HCEC 1CT (cell line): ENCODE measurements around the gene PANK1.

Source experiments
- DNase-seq: peaks from one replicate; pipeline ENCODE4 v3.0.0-alpha.2; 2017

PANK1 gene

GRCh38 chr10:89644967-89645741, at the start of gene PANK1:
TSS of gene PANK1 (minus strand) at chr10:89645242. CDS start at chr10:89644891, 351 bp downstream.
- DNase-seq: peak; percentile 79

GRCh38 chr10:89693176-89693575, 48.1 kb upstream of the PANK1 start:
- DNase-seq: no peak

GRCh38 chr10:89692416-89692815, 47.4 kb upstream of the PANK1 start:
- no peak for DNase-seq

DNA sequence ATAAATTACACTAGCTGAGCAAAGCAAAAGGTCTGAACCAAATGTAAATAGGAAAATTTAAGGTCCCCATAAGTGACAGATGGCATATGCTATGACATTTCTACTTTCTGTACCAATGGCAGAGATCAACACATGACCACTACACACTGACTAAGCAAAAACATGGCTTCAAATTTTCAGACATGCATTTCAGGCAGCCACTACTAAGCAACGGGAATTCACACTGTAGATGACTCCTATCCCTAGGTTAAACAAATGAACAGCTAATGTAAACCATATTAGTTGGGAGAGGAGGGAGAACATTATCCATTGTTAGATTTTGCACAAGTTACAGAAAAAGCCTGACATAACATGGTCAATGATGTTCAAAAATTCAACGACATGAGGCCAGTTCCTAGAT, 45.0 kb upstream of the PANK1 start:
- DNase-seq: no peak

GRCh38 chr10:89685936-89686335, 40.9 kb upstream of the PANK1 start:
- DNase-seq: no peak

DNA sequence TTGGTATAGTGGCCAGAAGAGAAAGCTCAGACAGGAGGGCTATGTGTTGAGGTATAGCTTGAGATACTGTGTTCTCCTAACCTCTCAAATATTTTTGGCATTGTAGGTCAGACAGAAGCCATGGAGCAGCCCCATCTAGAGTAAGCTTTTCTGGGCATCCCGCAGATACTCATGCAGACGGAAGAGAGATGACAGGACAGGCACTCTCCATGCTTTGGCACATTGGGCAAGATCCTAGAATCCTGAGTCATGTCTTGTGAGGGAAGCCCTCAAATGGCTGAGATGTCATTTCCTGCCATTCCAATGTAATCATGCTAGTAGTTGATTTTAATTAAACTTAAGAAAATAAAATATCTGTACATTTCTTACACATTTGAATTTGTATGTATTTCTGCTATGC, 39.6 kb upstream of the PANK1 start:
- peak; percentile 65 for DNase-seq

GRCh38 chr10:89683883-89684282, 38.8 kb upstream of the PANK1 start:
- no peak for DNase-seq

- DNase-seq: no peak
These were observed 34.9 kb upstream of the PANK1 start for GRCh38 chr10:89679986-89680385.

DNA sequence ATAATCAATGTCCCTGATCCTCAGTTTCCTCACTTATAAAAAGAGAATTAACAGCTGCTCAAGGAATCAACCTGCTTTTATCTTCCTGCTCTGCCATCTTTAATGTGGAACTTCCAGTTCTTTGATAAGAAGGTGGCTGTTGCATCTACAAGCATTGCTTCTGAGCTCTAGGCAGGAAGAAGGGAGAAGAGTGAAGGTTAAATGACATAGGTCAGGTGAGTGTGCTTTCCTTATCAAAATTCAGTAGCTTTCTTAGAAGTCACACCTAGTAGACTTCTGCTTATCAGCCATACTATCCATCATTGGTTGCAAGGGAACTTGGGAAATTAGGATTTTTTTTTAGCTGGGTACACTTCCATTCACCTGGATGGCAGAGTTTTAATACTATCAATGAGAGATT, 32.3 kb upstream of the PANK1 start:
- no peak for DNase-seq

DNA sequence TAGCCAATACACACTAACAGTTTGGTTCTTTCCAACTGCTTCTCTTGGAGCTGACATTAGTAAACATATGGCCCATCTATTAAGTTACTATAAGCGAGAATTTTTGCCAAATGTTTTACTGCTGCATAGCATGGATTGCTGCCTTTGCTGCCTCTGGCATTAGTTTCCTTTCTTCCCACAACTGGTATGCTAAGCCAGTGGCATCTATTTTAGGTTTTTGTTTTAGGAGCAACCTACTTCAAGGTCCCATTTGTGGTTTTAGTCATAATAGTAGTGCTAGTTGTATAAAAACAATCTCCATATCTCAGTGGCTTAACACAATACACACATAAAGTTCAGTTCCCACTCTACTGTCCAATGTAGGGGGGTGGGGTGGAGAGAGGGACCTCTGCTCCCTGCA, 25.9 kb upstream of the PANK1 start:
- no peak for DNase-seq

DNA sequence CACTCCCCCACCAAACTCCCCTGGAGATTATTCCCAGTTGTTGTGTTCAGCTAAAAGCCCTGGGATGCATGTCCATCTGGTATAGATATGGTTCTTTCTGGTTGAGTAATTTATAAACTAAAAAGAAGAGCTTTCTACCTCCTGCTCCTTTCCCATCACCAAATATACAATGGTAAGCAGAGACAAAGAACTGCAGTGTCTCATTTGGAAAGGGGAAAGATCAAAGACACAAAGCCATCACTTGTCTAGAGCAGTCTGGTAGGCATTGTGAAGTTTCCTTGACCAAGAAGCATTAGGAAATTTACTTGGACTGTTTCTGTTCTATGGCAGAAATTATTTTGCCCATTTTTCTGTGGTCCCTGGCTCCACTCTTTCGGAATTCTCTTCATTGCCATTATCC, 24.9 kb upstream of the PANK1 start:
- no peak for DNase-seq

DNA sequence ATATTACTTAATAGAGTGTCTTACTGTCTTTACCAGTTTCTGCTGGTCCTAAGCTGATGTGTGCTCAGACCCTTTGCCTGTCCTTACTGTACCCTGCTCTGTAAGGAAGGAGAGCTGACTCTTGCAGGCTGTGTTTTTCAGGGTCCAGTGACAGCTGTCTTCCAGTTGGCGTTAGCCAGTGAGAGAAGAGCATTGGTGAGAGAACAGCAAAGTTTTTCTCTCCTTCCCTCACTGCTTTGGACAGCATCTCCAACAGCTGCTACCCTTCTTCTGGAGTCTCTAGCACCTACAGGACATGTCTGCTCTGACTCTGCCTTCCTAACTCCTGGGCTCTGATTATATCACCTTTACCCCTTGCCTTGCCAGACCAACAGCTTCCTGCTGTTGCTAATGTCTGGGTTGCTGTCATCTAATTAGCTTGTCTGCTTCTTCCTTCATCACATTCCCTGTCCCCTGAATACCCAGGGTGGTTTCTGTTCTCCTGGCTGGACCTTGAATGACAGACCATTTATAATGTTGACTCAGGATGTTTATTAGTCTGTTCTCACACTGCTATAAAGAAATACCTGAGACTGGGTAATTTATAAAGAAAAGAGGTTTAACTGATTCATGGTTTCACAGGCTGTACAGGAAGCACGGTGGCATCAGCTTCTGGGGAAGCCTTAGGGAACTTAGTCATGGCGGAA, 23.5 kb upstream of the PANK1 start:
- no peak for DNase-seq

- DNase-seq: no peak
These were observed 21.1 kb upstream of the PANK1 start for GRCh38 chr10:89666138-89666537.

- DNase-seq: no peak
These were observed 20.3 kb upstream of the PANK1 start for GRCh38 chr10:89665302-89665701.

DNA sequence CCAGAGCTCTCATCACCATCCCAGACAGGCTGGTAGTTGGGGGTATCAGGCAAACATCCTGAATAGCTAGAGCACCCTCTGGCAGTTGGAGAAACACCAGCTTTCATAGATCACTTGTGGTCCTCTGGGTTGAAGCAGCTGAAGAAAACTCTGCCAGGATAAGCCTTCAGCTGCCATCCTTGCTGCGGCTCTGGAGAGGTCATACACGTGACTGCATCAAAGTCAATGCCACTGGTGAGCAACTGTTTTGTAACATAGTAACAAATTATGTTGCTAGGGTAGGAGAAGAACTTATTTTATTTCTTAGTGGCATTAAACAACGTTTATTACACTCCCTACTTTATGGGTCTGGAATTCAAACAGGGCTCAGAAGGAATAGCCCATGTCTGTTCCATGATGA, 19.2 kb upstream of the PANK1 start:
- DNase-seq: no peak

DNA sequence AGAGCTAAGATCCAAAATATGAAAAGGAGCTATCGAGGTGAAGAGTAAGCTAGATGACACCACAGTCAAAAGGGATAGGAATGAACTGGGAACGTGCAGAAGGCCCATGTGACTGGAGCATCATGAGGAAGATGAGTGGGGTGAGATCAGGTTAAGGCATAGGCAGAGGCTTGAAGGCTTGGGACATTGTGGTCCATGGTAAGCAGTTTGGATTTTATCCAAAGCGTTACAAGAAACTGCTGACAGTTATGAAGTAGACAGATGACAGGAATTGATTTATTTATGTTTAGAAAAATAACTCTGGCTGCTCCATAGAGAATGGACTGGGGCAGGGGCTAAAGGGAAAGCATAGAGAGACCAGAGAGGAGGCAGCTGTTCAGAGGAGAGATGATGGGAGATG, 18.1 kb upstream of the PANK1 start:
- no peak for DNase-seq

- DNase-seq: peak; percentile 3
These were observed 17.6 kb upstream of the PANK1 start for GRCh38 chr10:89662596-89662995.

GRCh38 chr10:89659143-89660131, 14.4 kb upstream of the PANK1 start:
- peak; percentile 83 for DNase-seq

DNA sequence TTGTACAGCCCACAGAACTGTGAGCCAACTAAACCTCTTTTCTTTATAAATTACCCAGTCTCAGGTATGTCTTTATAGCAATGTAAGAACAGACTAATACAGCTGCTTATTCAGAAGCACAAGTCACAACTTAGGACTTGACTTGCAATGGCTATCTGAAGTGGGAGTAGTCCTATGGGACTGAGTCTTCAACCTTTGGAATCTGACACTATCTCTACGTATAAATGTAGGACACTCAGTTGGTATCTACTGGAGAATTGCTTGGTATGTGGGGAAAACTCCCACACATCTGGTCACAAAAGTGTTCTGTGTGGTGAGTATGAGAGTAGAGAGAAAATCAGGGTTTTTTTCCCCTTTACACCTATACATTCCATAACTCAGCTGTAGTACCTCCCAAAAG, 12.3 kb upstream of the PANK1 start:
- DNase-seq: no peak

DNA sequence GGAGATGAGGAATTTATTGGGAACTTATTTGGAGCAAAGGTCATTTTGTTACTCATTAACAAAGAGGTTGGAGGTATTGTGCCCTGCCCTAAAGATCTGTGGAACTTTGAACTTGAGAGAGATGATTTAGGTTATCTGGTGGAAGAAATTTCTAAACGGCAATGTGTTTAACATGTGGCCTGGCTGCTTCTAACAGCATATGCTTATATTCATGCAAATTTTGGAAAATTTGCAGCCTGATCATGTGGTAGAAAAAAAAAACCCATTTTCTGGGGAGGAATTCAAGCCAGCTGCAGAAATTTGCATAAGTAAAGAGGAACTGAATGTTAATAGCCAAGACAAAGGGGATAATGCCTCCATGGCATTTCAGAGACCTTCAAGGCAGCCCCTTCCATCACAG, 10.7 kb upstream of the PANK1 start:
- no peak for DNase-seq

- DNase-seq: no peak
These were observed 8.4 kb upstream of the PANK1 start for GRCh38 chr10:89653410-89653869.

GRCh38 chr10:89652806-89653370, 7.8 kb upstream of the PANK1 start:
- DNase-seq: no peak
